K562 (cell line): Measurements from ENCODE around the gene SP4. TPM values are rescaled to one million over a fixed set of nuclear protein-coding genes. Genes with fewer than 3 reads are reported as not detected.

Experiments used
- ATAC-seq: fragments of 200-7000 bp; cut with Tn5 transposase; 3 replicates; pipeline ENCODE4 v1.9.1; 2020; ENCODE audit warnings: moderate library complexity
- BruUV-seq: library from RNA; stranded (reverse); fragments of 400-500 nt; replicated peaks from 2 replicates; lab custom pipeline; 2021; lab: Mats Ljungman, UMichigan
- CTCF ChIA-PET: fragments of 300-600 bp; formaldehyde crosslinking; extraction: SDS; loops from one replicate; lab custom pipeline; 2021; ENCODE audit warnings: low intra/inter-chr PET ratio; lab: Yijun Ruan, JAX
- POLR2A ChIA-PET: fragments of 300-600, 350-650 bp; sonication (Branson Sonifier 250); formaldehyde crosslinking; extraction: SDS; loops from one replicate; lab custom pipeline; 2021; ENCODE audit warnings: antibody characterized with exemption, inconsistent platforms; lab: Yijun Ruan, JAX
- DNase-seq, 4 experiments: peaks; one replicate each; pipeline versions ENCODE4 v3.0.0 to v3.0.0-alpha.2; 2011 to 2018; ENCODE audit warnings: low spot score in 3 of 4, mixed read lengths in 3 of 4; ENCODE audit errors: extremely low read depth in 1 of 4
- FAIRE-seq: peaks from 2 replicates; lab custom pipeline; 2011; peaks lifted over from hg19 to GRCh38; lab: Jason Lieb, UNC
- H2AFZ ChIP-seq: 2 replicates; pipeline ENCODE4 v1.6.0; 2011; ENCODE audit warnings: low read depth, low read length, control low read depth, inconsistent platforms
- H3K27ac ChIP-seq: fragments of 200-600 bp; 3 replicates; pipeline ENCODE4 v1.8.0; 2011; ENCODE audit warnings: low read depth, mild to moderate bottlenecking, control low read depth, inconsistent platforms, low read length, moderate library complexity, mixed read lengths; ENCODE audit errors: extremely low read depth
- H3K27me3 ChIP-seq, 2 experiments: fragments of 300-600 bp in 1 of 2; 2 replicates in 1 of 2; 3 replicates in 1 of 2; pipeline versions ENCODE4 v1.6.0 to v1.8.0; 2011; ENCODE audit warnings: inconsistent platforms in 2 of 2, low read length in 2 of 2, mild to moderate bottlenecking in 1 of 2, mixed read lengths in 1 of 2, moderate library complexity in 1 of 2; ENCODE audit not compliant: control insufficient read depth in 2 of 2, insufficient read depth in 2 of 2
- H3K36me3 ChIP-seq: fragments of 300-600 bp; 3 replicates; pipeline ENCODE4 v1.8.0; 2011; ENCODE audit warnings: mild to moderate bottlenecking, low read length, inconsistent platforms; ENCODE audit not compliant: control insufficient read depth, insufficient read depth
- H3K4me1 ChIP-seq, 2 experiments: fragments of 200-600 bp in 1 of 2; replicated peaks in 1 of 2; 2 replicates in 1 of 2; 3 replicates in 1 of 2; pipeline versions ENCODE4 v1.5.1 to v1.8.0; 2011; ENCODE audit warnings: inconsistent platforms in 2 of 2, low read length in 2 of 2, mild to moderate bottlenecking in 1 of 2, mixed read lengths in 1 of 2, moderate library complexity in 1 of 2; ENCODE audit not compliant: control insufficient read depth in 2 of 2, insufficient read depth in 2 of 2
- H3K4me2 ChIP-seq: 2 replicates; pipeline ENCODE4 v1.6.1; 2011; ENCODE audit warnings: low read length, control low read depth, inconsistent platforms, mixed read lengths; ENCODE audit not compliant: insufficient read depth
- H3K4me3 ChIP-seq: fragments of 200-600 bp; sonication (generic), shearing (Covaris generic); 2 replicates; pipeline ENCODE4 v1.5.1; 2016; ENCODE audit warnings: control low read depth, inconsistent platforms
- H3K79me2 ChIP-seq: fragments of 200-600 bp; 3 replicates; pipeline ENCODE4 v1.8.0; 2011; ENCODE audit warnings: low read length, inconsistent platforms; ENCODE audit not compliant: control insufficient read depth, insufficient read depth
- H3K9ac ChIP-seq, 2 experiments: 2 replicates each; pipeline versions ENCODE4 v1.6.0 to v1.6.1; 2011; ENCODE audit warnings: low read depth in 2 of 2, low read length in 2 of 2, control low read depth in 1 of 2, inconsistent platforms in 1 of 2, mild to moderate bottlenecking in 1 of 2, mixed read lengths in 1 of 2; ENCODE audit not compliant: insufficient read depth in 1 of 2
- H3K9me1 ChIP-seq: one replicate; pipeline ENCODE4 v1.6.0; 2011; ENCODE audit warnings: inconsistent platforms, mild to moderate bottlenecking, low read length, moderate library complexity; ENCODE audit not compliant: control insufficient read depth, insufficient read depth
- H3K9me3 ChIP-seq: replicated peaks from 2 replicates; pipeline ENCODE4 v1.5.1; 2011; ENCODE audit warnings: low read depth, low read length, inconsistent platforms; ENCODE audit not compliant: control insufficient read depth, insufficient read depth
- H4K20me1 ChIP-seq: replicated peaks from 2 replicates; pipeline ENCODE4 v1.6.1; 2011; ENCODE audit warnings: low read length, inconsistent platforms, mixed read lengths; ENCODE audit not compliant: control insufficient read depth, insufficient read depth
- E2F1 ChIP-seq: sonication (generic); formaldehyde crosslinking; IDR thresholded peaks from 2 replicates; pipeline ENCODE4 v1.8.1; 2023; ENCODE audit warnings: mild to moderate bottlenecking, missing genetic modification reagents, moderate library complexity
- FOXJ3 ChIP-seq: sonication (generic); formaldehyde crosslinking; IDR thresholded peaks from 2 replicates; pipeline ENCODE4 v1.4.0; 2020; ENCODE audit warnings: mild to moderate bottlenecking, missing genetic modification reagents
- KLF10 ChIP-seq: fragments of 250-450 bp; sonication (Bioruptor Pico); IDR thresholded peaks from 2 replicates; pipeline ENCODE4 v1.6.1; 2021; ENCODE audit warnings: matching md5 sums
- MEF2D ChIP-seq: conservative IDR thresholded peaks from 2 replicates; pipeline ENCODE4 v1.6.1; 2016; ENCODE audit warnings: low read depth, missing genetic modification characterization, missing compliant biosample characterization
- MYC ChIP-seq, 2 experiments: fragments of 250-450 bp in 1 of 2; sonication (Bioruptor Pico) in 1 of 2; IDR thresholded peaks; 2 replicates each; pipeline versions ENCODE4 v1.5.1 to v1.6.1; 2012 to 2021; ENCODE audit warnings: low read depth in 2 of 2, borderline replicate concordance in 1 of 2, improper control_type of control experiment in 1 of 2, low read length in 1 of 2, mild to moderate bottlenecking in 1 of 2, moderate library complexity in 1 of 2
- NR2C1 ChIP-seq, 2 experiments: fragments of 450-650 bp; IDR thresholded peaks; 2 replicates each; pipeline ENCODE4 v1.6.1; 2017; ENCODE audit warnings: mild to moderate bottlenecking in 2 of 2, antibody characterized with exemption in 1 of 2, inconsistent platforms in 1 of 2, missing compliant biosample characterization in 1 of 2, missing genetic modification characterization in 1 of 2
- NR4A1 ChIP-seq, 2 experiments: fragments of 250-450 bp in 1 of 2; fragments of 450-650 bp in 1 of 2; sonication (Bioruptor Pico) in 1 of 2; IDR thresholded peaks; 2 replicates each; pipeline versions ENCODE4 v1.4.0 to v1.6.1; 2016 to 2020; ENCODE audit warnings: mild to moderate bottlenecking in 2 of 2, missing compliant biosample characterization in 1 of 2, missing genetic modification characterization in 1 of 2, moderate library complexity in 1 of 2
- PKNOX1 ChIP-seq: fragments of 450-650 bp; IDR thresholded peaks from 2 replicates; pipeline ENCODE4 v1.6.1; 2016
- YBX1 ChIP-seq: fragments of 450-650 bp; IDR thresholded peaks from 2 replicates; pipeline ENCODE4 v1.7.1; 2016; ENCODE audit warnings: mild to moderate bottlenecking
- ZBTB34 ChIP-seq: fragments of 250-450 bp; sonication (Bioruptor Pico); IDR thresholded peaks from 2 replicates; pipeline ENCODE4 v1.8.0; 2021; ENCODE audit warnings: mild to moderate bottlenecking, moderate library complexity
- ZNF431 ChIP-seq: sonication (generic); formaldehyde crosslinking; IDR thresholded peaks from 2 replicates; pipeline ENCODE4 v1.8.0; 2022; ENCODE audit warnings: mild to moderate bottlenecking, missing genetic modification reagents
- ZNF589 ChIP-seq: fragments of 200-800 bp; sonication (Bioruptor generic); IDR thresholded peaks from 2 replicates; pipeline ENCODE4 v1.6.1; 2016; ENCODE audit warnings: low read depth, missing genetic modification characterization, missing compliant biosample characterization
- WGBS: fragments of 100-300 bp; shearing (Covaris generic); methylation state at CpG from one replicate; pipeline ENCODE4 v1.1.6; 2016; ENCODE audit warnings: low coverage, mixed read lengths; ENCODE audit not compliant: insufficient coverage; ENCODE audit errors: missing lambda C conversion rate; 5-methylcytosine and 5-hydroxymethylcytosine counted together
- in situ Hi-C: fragments of 300-500 bp; cut with MboI; formaldehyde crosslinking; loops from 4 replicates; pipeline ENCODE4 v1.15.0; 2018; ENCODE audit warnings: inconsistent platforms, mixed read lengths
- intact Hi-C: fragments of 100-400 bp; cut with micrococcal nuclease; formaldehyde crosslinking; loops from 2 replicates; pipeline ENCODE4 v1.14.2; 2022
- polyA plus RNA-seq, 8 experiments: library from polyadenylated mRNA; depleted of rRNA in 4 of 8; stranded (reverse) in 5 of 8; unstranded in 3 of 8; fragments of >200 nt; fragmentation: Nextera tagmentation in 2 of 8; fragmentation: Illumina TruSeq in 1 of 8; extraction: Ambion mirVana in 2 of 8; extraction: Trizol in 1 of 8; gene quantifications; 2 replicates each; pipeline versions ENCODE4 v1.2.1 to v1.2.3, GENCODE V29; 2011 to 2014; ENCODE audit warnings: inconsistent platforms in 1 of 8, missing spikeins in 1 of 8
- total RNA-seq, 7 experiments: library from RNA; depleted of rRNA in 6 of 7; stranded (reverse); fragments of >200 nt in 6 of 7; fragmentation: Illumina TruSeq in 2 of 7; extraction: Trizol in 2 of 7; gene quantifications; 2 replicates each; pipeline versions ENCODE4 v1.2.1 to v1.2.3, GENCODE V29; 2011 to 2021; ENCODE audit warnings: low replicate concordance in 1 of 7

Gene SP4
- total and polyA plus RNA-seq, 9 of the 15 experiments (the other 6 are each of a cell fraction or from before 2014, with no cell fraction given), result 2.4 to 9.4 (median 4.5) TPM

- Histone ChIP-seq H3K4me2 (no peak overlapping the region), H3K27ac (no peak overlapping the region), H3K9me1 (no peaks in the 10 kb centered on the region), H3K9me3 (no peaks in the 10 kb centered on the region), H4K20me1 (no peaks in the 10 kb centered on the region), H3K9ac (no peak overlapping the region), H3K4me3 (no peak overlapping the region), H3K79me2 (no peaks in the 10 kb centered on the region), H3K4me1 (peaks cover 0 to 11% of the 10 kb centered on the region in 2 experiments; a peak in 2 of 5 replicates), H3K36me3 (no peaks in the 10 kb centered on the region), H2AFZ (no peak overlapping the region), H3K27me3 (peaks cover 17 to 18% of the 10 kb centered on the region in 2 experiments; a peak in 4 of 5 replicates)
- TF ChIP-seq KLF10 (CRISPR knock-in tag) (no peak), NR4A1 (CRISPR knock-in tag; IDR thresholded peaks at IDR 0.05) (no peak), NR4A1 (tag; IDR thresholded peaks at IDR 0.05) (no peak), MEF2D (tag) (no peak)
- FAIRE-seq (no peak), ATAC-seq (no peak), DNase-seq (no peak)
- intact Hi-C loops, result no loop called here
- no TSS peak for BruUV-seq
- WGBS, result 0% methylated on average over 3 of the region's 3 CpGs
- ChIA-PET POLR2A (no interaction called here), CTCF (no interaction called here)
- in situ Hi-C loops, result no loop called here
These were observed 119.6 kb downstream of the SP4 start for GRCh38 chr7:21547501-21547900.

DNA sequence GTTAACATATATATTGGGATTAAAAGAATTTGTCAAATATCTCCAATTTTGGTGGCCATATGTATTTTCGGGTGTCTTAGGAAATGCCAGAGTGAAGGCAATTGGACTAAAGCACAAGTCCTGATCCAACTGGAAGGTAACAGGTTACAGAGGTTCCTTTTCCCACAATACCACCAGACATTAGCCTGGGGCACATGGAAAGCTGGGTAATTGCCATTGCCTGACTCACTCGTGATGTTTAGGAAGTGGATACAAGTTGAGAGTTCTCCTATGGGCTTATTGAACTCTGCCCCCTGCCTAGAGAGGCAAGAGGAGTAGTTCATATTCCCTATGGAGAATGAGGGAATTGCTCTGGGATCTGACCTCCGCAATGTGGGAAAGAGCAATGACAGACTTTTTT, 120.6 kb downstream of the SP4 start:
- Histone ChIP-seq H2AFZ (no peak overlapping the region), H3K4me1 (peaks cover 0 to under 1% of the 10 kb centered on the region in 2 experiments; a peak in 1 of 5 replicates), H3K79me2 (no peaks in the 10 kb centered on the region), H4K20me1 (no peaks in the 10 kb centered on the region), H3K9me1 (no peaks in the 10 kb centered on the region), H3K4me2 (no peak overlapping the region), H3K4me3 (no peak overlapping the region), H3K9me3 (no peaks in the 10 kb centered on the region), H3K36me3 (no peaks in the 10 kb centered on the region), H3K27ac (no peak overlapping the region), H3K9ac (no peak overlapping the region), H3K27me3 (peaks cover 7 to 8% of the 10 kb centered on the region in 2 experiments; a peak in 4 of 5 replicates)
- 0% methylated on average over 3 of the region's 3 CpGs for WGBS
- in situ Hi-C loops, result no loop called here
- ChIA-PET POLR2A (no interaction called here), CTCF (no interaction called here)
- ATAC-seq (no peak), DNase-seq (no peak), FAIRE-seq (no peak)
- no TSS peak for BruUV-seq
- intact Hi-C loops, result no loop called here
- TF ChIP-seq YBX1 (no peak), MYC (IDR thresholded peaks at IDR 0.05; ENCODE audit: low read depth, low read length) (no peak), MYC (CRISPR knock-in tag; IDR thresholded peaks at IDR 0.05; ENCODE audit: borderline replicate concordance, low read depth) (no peak), ZNF431 (no peak), NR2C1 (IDR thresholded peaks at IDR 0.05) (no peak), NR2C1 (tag; IDR thresholded peaks at IDR 0.05) (no peak), E2F1 (CRISPR knock-in tag) (no peak), FOXJ3 (CRISPR knock-in tag) (no peak), ZBTB34 (no peak), PKNOX1 (no peak), ZNF589 (no peak)
